HepG2 (cell line): ENCODE results near the gene CDK2AP2. TPM values are rescaled to one million over a fixed set of nuclear protein-coding genes. Genes with fewer than 3 reads are reported as not detected.

ENCODE experiments used
- ARNTL ChIP-seq: sonication (generic); formaldehyde crosslinking; IDR thresholded peaks from 2 replicates; pipeline ENCODE4 v1.4.0; 2020; ENCODE audit warnings: mild to moderate bottlenecking, missing genetic modification reagents
- CHCHD3 ChIP-seq: sonication (generic); formaldehyde crosslinking; IDR thresholded peaks from 2 replicates; pipeline ENCODE4 v1.8.0; 2022; ENCODE audit warnings: mild to moderate bottlenecking, missing genetic modification reagents, moderate library complexity
- HOXA9 ChIP-seq: sonication (generic); formaldehyde crosslinking; IDR thresholded peaks from 2 replicates; pipeline ENCODE4 v1.8.1; 2022; ENCODE audit warnings: missing genetic modification reagents, mild to moderate bottlenecking, moderate library complexity, borderline replicate concordance
- JUN ChIP-seq: sonication (generic); formaldehyde crosslinking; IDR thresholded peaks from 2 replicates; pipeline ENCODE4 v1.4.0; 2020; ENCODE audit warnings: mild to moderate bottlenecking, missing genetic modification reagents
- NFRKB ChIP-seq: fragments of 450-650 bp; IDR thresholded peaks from 2 replicates; pipeline ENCODE4 v1.6.1; 2017
- POLR2AphosphoS5 ChIP-seq: IDR thresholded peaks from 2 replicates; pipeline ENCODE4 v1.6.1; 2012; ENCODE audit warnings: low read depth, low read length
- REPIN1 ChIP-seq: sonication (generic); formaldehyde crosslinking; IDR thresholded peaks from 2 replicates; pipeline ENCODE4 v1.8.0; 2022; ENCODE audit warnings: missing genetic modification reagents, low read depth, mild to moderate bottlenecking, borderline replicate concordance
- SYNCRIP ChIP-seq: fragments of 200-400 bp; formaldehyde crosslinking; IDR thresholded peaks from 2 replicates; pipeline ENCODE4 v1.6.1; 2018; ENCODE audit warnings: mild to moderate bottlenecking, low read depth, low read length; ENCODE audit not compliant: insufficient read depth
- TAF15 ChIP-seq: fragments of 200-400 bp; formaldehyde crosslinking; IDR thresholded peaks from one replicate; pipeline ENCODE4 v1.6.1; 2018; ENCODE audit warnings: mild to moderate bottlenecking, low read depth, low read length; ENCODE audit not compliant: poor library complexity, severe bottlenecking
- TCF7 ChIP-seq: sonication (generic); IDR thresholded peaks from 2 replicates; pipeline ENCODE4 v1.6.1; 2016; ENCODE audit warnings: antibody characterized with exemption, low read depth
- ZBTB7B ChIP-seq: sonication (generic); formaldehyde crosslinking; IDR thresholded peaks from 2 replicates; pipeline ENCODE4 v1.4.0; 2020; ENCODE audit warnings: missing genetic modification reagents
- ZNF121 ChIP-seq: sonication (generic); formaldehyde crosslinking; IDR thresholded peaks from 2 replicates; pipeline ENCODE4 v1.5.0; 2020; ENCODE audit warnings: mild to moderate bottlenecking, missing genetic modification reagents
- ZNF263 ChIP-seq: sonication (generic); formaldehyde crosslinking; IDR thresholded peaks from 2 replicates; pipeline ENCODE4 v1.4.0; 2020; ENCODE audit warnings: missing genetic modification reagents
- ZNF546 ChIP-seq: sonication (generic); formaldehyde crosslinking; conservative IDR thresholded peaks from 2 replicates; pipeline ENCODE4 v1.8.1; 2023; ENCODE audit warnings: mild to moderate bottlenecking, missing genetic modification reagents
- ZNF564 ChIP-seq: sonication (generic); formaldehyde crosslinking; IDR thresholded peaks from 2 replicates; pipeline ENCODE4 v1.8.1; 2023; ENCODE audit warnings: mild to moderate bottlenecking, missing genetic modification reagents
- ZNF772 ChIP-seq: sonication (generic); formaldehyde crosslinking; IDR thresholded peaks from 2 replicates; pipeline ENCODE4 v1.5.0; 2020; ENCODE audit warnings: mild to moderate bottlenecking, missing genetic modification reagents
- ZNF782 ChIP-seq: sonication (generic); formaldehyde crosslinking; IDR thresholded peaks from 2 replicates; pipeline ENCODE4 v1.4.0; 2020; ENCODE audit warnings: missing genetic modification reagents, mild to moderate bottlenecking, borderline replicate concordance
- ZNF800 ChIP-seq: sonication (generic); formaldehyde crosslinking; IDR thresholded peaks from 2 replicates; pipeline ENCODE4 v1.4.0; 2020; ENCODE audit warnings: missing genetic modification reagents
- polyA plus RNA-seq, 8 experiments: library from polyadenylated mRNA; depleted of rRNA in 3 of 8; stranded (reverse) in 7 of 8; unstranded in 1 of 8; fragments of >200 nt; fragmentation: Illumina TruSeq in 4 of 8; extraction: Trizol in 4 of 8; gene quantifications; 2 replicates each; pipeline versions ENCODE4 v1.2.1 to v1.2.3, GENCODE V29; 2011 to 2016; ENCODE audit warnings: low read depth in 4 of 8, missing spikeins in 1 of 8, mixed read lengths in 1 of 8; ENCODE audit not compliant: insufficient read depth in 1 of 8
- total RNA-seq, 5 experiments: library from RNA; depleted of rRNA; stranded (reverse); fragments of >200 nt; fragmentation: Illumina TruSeq; extraction: Trizol; gene quantifications; 2 replicates each; pipeline ENCODE4 v1.2.3, GENCODE V29; 2016; ENCODE audit warnings: low read depth in 1 of 5
- TF ChIP-seq, protein P1 (sequence below): sonication (generic); formaldehyde crosslinking; IDR thresholded peaks from 2 replicates; pipeline ENCODE4 v1.8.0; 2022; ENCODE audit warnings: missing genetic modification reagents, mild to moderate bottlenecking, inconsistent platforms, borderline replicate concordance
- TF ChIP-seq, protein P2 (sequence below): IDR thresholded peaks from 2 replicates; pipeline ENCODE4 v1.6.1; 2016; ENCODE audit warnings: missing biosample characterization, missing genetic modification reagents, low read depth
- TF ChIP-seq, protein P3 (sequence below): sonication (generic); formaldehyde crosslinking; IDR thresholded peaks from 2 replicates; pipeline ENCODE4 v1.5.0; 2020; ENCODE audit warnings: mild to moderate bottlenecking, missing genetic modification reagents, moderate library complexity
- TF ChIP-seq, protein P4 (sequence below): sonication (generic); formaldehyde crosslinking; IDR thresholded peaks from 2 replicates; pipeline ENCODE4 v1.8.1; 2023; ENCODE audit warnings: mild to moderate bottlenecking, inconsistent platforms, moderate library complexity, missing genetic modification reagents, borderline replicate concordance

CDK2AP2 gene
- total and polyA plus RNA-seq, 2 of the 13 experiments (the other 11 are each of a cell fraction or from before 2014, with no cell fraction given), result 15.0 to 23.2 TPM

DNA sequence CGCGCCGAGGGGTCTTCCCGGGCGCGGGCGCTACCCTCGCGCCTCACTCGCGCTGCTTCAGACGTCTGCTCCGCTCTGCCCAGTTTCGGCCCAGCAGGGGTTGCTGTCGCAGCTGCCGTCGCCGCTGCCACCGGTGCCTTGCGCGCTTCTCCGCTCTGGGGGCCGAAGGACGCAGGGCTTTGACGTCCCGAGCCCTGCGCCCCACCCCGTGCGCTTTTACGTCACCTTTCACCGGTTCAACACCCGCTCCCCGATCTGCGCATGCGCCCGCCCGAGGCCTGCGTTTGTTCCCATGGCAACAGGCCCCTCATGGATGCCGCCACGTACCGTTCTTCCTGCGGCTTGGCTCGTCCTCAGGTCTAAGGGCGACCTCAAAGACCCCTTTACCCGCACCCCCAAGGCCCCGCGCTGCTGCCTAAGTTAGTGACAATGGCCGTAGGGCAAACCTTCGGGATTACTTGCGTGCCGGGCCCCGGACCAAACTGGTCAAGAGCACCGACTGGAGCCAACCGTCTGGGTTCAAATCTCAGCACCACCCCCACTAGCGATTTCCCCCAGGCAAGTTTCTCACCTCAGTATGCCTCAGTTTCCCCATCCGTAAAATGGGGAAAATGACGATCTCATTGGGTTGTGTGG, 642 bp upstream of the CDK2AP2 start (continued):
- no peak for TF ChIP-seq HOXA9 (CRISPR knock-in tag)
- TF ChIP-seq ARNTL (CRISPR knock-in tag), result no peak
- TF ChIP-seq ZNF546 (CRISPR knock-in tag), result peak; percentile 92
- peak; percentile 48; the same call in 1 of the 2 replicates for TF ChIP-seq ZBTB7B (CRISPR knock-in tag)
- no peak for TF ChIP-seq SYNCRIP
- no peak for TF ChIP-seq REPIN1 (CRISPR knock-in tag)
- TF ChIP-seq NFRKB, result no peak
- TF ChIP-seq ZNF121 (CRISPR knock-in tag), result no peak
- TF ChIP-seq, protein P1, sequence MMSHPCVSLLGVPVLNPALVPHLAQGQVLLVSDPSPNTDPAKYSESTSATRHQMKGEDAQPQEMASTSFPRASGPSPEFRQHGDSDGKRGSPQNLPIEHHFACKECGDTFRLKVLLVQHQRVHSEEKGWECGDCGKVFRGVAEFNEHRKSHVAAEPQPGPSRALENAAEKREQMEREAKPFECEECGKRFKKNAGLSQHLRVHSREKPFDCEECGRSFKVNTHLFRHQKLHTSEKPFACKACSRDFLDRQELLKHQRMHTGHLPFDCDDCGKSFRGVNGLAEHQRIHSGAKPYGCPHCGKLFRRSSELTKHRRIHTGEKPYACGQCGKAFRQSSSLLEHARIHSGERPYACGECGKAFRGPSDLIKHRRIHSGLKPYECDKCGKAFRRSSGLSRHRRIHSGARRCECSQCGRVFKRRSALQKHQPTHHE, result no peak
- no peak; the same call in 1 of the 2 replicates for TF ChIP-seq ZNF800 (CRISPR knock-in tag)
- TF ChIP-seq, protein P2, sequence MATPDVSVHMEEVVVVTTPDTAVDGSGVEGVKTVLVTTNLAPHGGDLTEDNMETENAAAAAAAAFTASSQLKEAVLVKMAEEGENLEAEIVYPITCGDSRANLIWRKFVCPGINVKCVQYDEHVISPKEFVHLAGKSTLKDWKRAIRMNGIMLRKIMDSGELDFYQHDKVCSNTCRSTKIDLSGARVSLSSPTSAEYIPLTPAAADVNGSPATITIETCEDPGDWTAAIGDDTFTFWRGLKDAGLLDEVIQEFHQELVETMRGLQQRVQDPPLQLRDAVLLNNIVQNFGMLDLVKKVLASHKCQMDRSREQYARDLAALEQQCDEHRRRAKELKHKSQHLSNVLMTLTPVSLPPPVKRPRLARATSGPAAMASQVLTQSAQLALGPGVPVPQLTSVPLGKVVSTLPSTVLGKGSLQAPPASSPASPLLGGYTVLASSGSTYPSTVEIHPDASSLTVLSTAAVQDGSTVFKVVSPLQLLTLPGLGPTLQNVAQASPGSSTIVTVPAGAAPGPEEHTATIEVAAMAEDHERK (CRISPR knock-in tag), result peak; percentile 73
- no peak for TF ChIP-seq ZNF564 (CRISPR knock-in tag)
- TF ChIP-seq, protein P3, sequence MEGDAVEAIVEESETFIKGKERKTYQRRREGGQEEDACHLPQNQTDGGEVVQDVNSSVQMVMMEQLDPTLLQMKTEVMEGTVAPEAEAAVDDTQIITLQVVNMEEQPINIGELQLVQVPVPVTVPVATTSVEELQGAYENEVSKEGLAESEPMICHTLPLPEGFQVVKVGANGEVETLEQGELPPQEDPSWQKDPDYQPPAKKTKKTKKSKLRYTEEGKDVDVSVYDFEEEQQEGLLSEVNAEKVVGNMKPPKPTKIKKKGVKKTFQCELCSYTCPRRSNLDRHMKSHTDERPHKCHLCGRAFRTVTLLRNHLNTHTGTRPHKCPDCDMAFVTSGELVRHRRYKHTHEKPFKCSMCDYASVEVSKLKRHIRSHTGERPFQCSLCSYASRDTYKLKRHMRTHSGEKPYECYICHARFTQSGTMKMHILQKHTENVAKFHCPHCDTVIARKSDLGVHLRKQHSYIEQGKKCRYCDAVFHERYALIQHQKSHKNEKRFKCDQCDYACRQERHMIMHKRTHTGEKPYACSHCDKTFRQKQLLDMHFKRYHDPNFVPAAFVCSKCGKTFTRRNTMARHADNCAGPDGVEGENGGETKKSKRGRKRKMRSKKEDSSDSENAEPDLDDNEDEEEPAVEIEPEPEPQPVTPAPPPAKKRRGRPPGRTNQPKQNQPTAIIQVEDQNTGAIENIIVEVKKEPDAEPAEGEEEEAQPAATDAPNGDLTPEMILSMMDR, result peak; percentile 19; the same call in 1 of the 2 replicates
- no peak for TF ChIP-seq ZNF772
- TF ChIP-seq JUN (CRISPR knock-in tag), result no peak
- no peak for TF ChIP-seq TAF15
- no peak for TF ChIP-seq CHCHD3
- TF ChIP-seq TCF7, result no peak
- no peak for TF ChIP-seq ZNF263 (CRISPR knock-in tag)
- 0 out of 2 replicates have a peak, but pooled peaks have one; percentile 13 for TF ChIP-seq ZNF782 (CRISPR knock-in tag)
- TF ChIP-seq, protein P4, sequence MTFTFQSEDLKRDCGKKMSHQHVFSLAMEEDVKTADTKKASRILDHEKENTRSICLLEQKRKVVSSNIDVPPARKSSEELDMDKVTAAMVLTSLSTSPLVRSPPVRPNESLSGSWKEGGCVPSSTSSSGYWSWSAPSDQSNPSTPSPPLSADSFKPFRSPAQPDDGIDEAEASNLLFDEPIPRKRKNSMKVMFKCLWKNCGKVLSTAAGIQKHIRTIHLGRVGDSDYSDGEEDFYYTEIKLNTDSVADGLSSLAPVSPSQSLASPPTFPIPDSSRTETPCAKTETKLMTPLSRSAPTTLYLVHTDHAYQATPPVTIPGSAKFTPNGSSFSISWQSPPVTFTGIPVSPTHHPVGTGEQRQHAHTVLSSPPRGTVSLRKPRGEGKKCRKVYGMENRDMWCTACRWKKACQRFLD (CRISPR knock-in tag), result no peak
- no peak; the same call in 1 of the 2 replicates for TF ChIP-seq POLR2AphosphoS5
